CD4-positive, alpha-beta T cell (primary cell): ENCODE data around the gene TRIM43B. TPM values are rescaled to one million over a fixed set of nuclear protein-coding genes. Genes with fewer than 3 reads are reported as not detected.
"Not testable (repeated sequence)": the region's sequence is repeated elsewhere in the genome, so short reads cannot be mapped to it uniquely, and the experiment has no call there.

Experiments
- ATAC-seq: fragments of 200-7000 bp; cut with Tn5 transposase; one replicate; pipeline ENCODE4 v1.10.0; 2022; ENCODE audit warnings: mild to moderate bottlenecking; ENCODE audit not compliant: poor library complexity
- CTCF ChIA-PET: fragments of 350-600 bp; sonication (Branson Sonifier 250); formaldehyde crosslinking; loops from one replicate; lab custom pipeline; 2021; ENCODE audit warnings: antibody characterized with exemption, inconsistent platforms; lab: Charles Lee
- POLR2A ChIA-PET: fragments of 350-600 bp; sonication (Branson Sonifier 250); formaldehyde crosslinking; loops from one replicate; lab custom pipeline; 2021; ENCODE audit warnings: antibody characterized with exemption, inconsistent platforms; lab: Charles Lee
- DNase-seq, 14 experiments: peaks; one replicate each; pipeline ENCODE4 v3.0.0-alpha.2; 2013 to 2020; ENCODE audit warnings: mixed read lengths in 2 of 14
- H3K27ac ChIP-seq, 2 donors: one replicate each; pipeline versions ENCODE4 v1.5.1 to v1.7.0; 2013; ENCODE audit warnings: low read length in 2 of 2, low read depth in 1 of 2, mild to moderate bottlenecking in 1 of 2
- H3K27me3 ChIP-seq, 2 experiments: 1 replicate in 1 of 2; 2 replicates in 1 of 2; pipeline versions ENCODE4 v1.6.1 to v1.7.0; 2013; ENCODE audit warnings: low read length in 2 of 2, control low read depth in 1 of 2, mild to moderate bottlenecking in 1 of 2, moderate library complexity in 1 of 2; ENCODE audit not compliant: insufficient read depth in 2 of 2, control insufficient read depth in 1 of 2
- H3K36me3 ChIP-seq: one replicate; pipeline ENCODE4 v1.6.1; 2013; ENCODE audit warnings: low read length, control low read depth; ENCODE audit not compliant: insufficient read depth
- H3K4me1 ChIP-seq: one replicate; pipeline ENCODE4 v1.6.1; 2013; ENCODE audit warnings: low read length, control low read depth; ENCODE audit not compliant: insufficient read depth
- H3K4me3 ChIP-seq: one replicate; pipeline ENCODE4 v1.5.1; 2013; ENCODE audit warnings: mild to moderate bottlenecking, low read length, moderate library complexity
- H3K9me3 ChIP-seq, 2 experiments: 1 replicate in 1 of 2; 2 replicates in 1 of 2; pipeline versions ENCODE4 v1.6.1 to v1.7.0; 2013; ENCODE audit warnings: low read length in 2 of 2, mild to moderate bottlenecking in 2 of 2, control low read depth in 1 of 2, moderate library complexity in 1 of 2; ENCODE audit not compliant: control insufficient read depth in 1 of 2, insufficient read depth in 1 of 2
- H3K27ac Mint-ChIP-seq: one replicate; pipeline ENCODE4 v1.8.0; 2020; ENCODE audit warnings: mixed read lengths
- H3K27me3 Mint-ChIP-seq: one replicate; pipeline ENCODE4 v1.8.0; 2021; ENCODE audit warnings: mixed read lengths
- H3K36me3 Mint-ChIP-seq: one replicate; pipeline ENCODE4 v1.8.0; 2021; ENCODE audit warnings: low read depth, mixed read lengths
- H3K4me1 Mint-ChIP-seq: one replicate; pipeline ENCODE4 v1.8.0; 2021; ENCODE audit warnings: low read depth, mixed read lengths
- H3K4me3 Mint-ChIP-seq: one replicate; pipeline ENCODE4 v1.8.0; 2020; ENCODE audit warnings: mild to moderate bottlenecking, mixed read lengths
- H3K9me3 Mint-ChIP-seq: one replicate; pipeline ENCODE4 v1.8.0; 2020; ENCODE audit warnings: mixed read lengths
- CTCF ChIP-seq: fragments of 200-600 bp; IDR thresholded peaks from one replicate; pipeline ENCODE4 v1.8.0; 2022; ENCODE audit warnings: antibody characterized with exemption, mild to moderate bottlenecking
- intact Hi-C, 2 experiments: fragments of 100-400 bp; cut with DNase I in 1 of 2; cut with micrococcal nuclease in 1 of 2; formaldehyde crosslinking; loops; one replicate each; pipeline versions ENCODE4 v1.15.1 to v1.9.0; 2023 to 2025; cut with DNase I, micrococcal nuclease
- total RNA-seq, 174 experiments: library from RNA in 2 of 174; stranded (reverse) in 2 of 174; gene quantifications; one replicate each; pipeline ENCODE4 v1.2.3 and lab custom pipeline; 2021 to 2026

TRIM43B gene
- total RNA-seq, 2 experiments from 2014 or later: not detected

- Mint-ChIP-seq H3K4me1 (no peaks in the 10 kb centered on the region), H3K27ac (no peak overlapping the region), H3K36me3 (no peaks in the 10 kb centered on the region), H3K27me3 (peaks cover 25% of the 10 kb centered on the region), H3K4me3 (no peak overlapping the region), H3K9me3 (no peaks in the 10 kb centered on the region)
- ATAC-seq: no peak
- no peak for TF ChIP-seq CTCF
- ChIA-PET CTCF (no interaction called here), POLR2A (interaction anchor here (0.6 to 0.7 kb wide), 2 partner anchors 11 to 239 kb away, joined by 3 to 4 read pairs; no protein-coding TSS in a partner anchor)
- Histone ChIP-seq H3K27me3 (peaks cover 0 to 4% of the 10 kb centered on the region in 2 experiments), H3K4me1 (no peaks in the 10 kb centered on the region), H3K4me3 (no peak overlapping the region), H3K9me3 (no peaks in the 10 kb centered on the region), H3K36me3 (no peaks in the 10 kb centered on the region), H3K27ac (no peak overlapping the region)
- intact Hi-C loops: no loop called here
- no peak for DNase-seq
Observed at GRCh38 chr2:95514718-95515117, 30.2 kb upstream of the TRIM43B start.

- H3K9me3 Mint-ChIP-seq, H3K36me3 Mint-ChIP-seq, H3K4me1 Mint-ChIP-seq, H3K27ac ChIP-seq, H3K36me3 ChIP-seq, intact Hi-C loops, H3K4me1 ChIP-seq, H3K4me3 ChIP-seq, H3K27me3 ChIP-seq, CTCF ChIA-PET, DNase-seq, H3K27ac Mint-ChIP-seq, ATAC-seq, H3K4me3 Mint-ChIP-seq, H3K9me3 ChIP-seq: not testable (repeated sequence)
- POLR2A ChIA-PET: interaction anchor here (0.6 to 0.7 kb wide), 2 partner anchors 11 to 239 kb away, joined by 3 to 4 read pairs; no protein-coding TSS in a partner anchor
- peaks cover 25% of the 10 kb centered on the region for H3K27me3 Mint-ChIP-seq
Observed at GRCh38 chr2:95514226-95514625, 29.7 kb upstream of the TRIM43B start.

- Mint-ChIP-seq H3K4me1 (no peaks in the 10 kb centered on the region), H3K27ac (no peak overlapping the region), H3K27me3 (peaks cover 9% of the 10 kb centered on the region), H3K4me3 (no peak overlapping the region), H3K36me3 (no peaks in the 10 kb centered on the region), H3K9me3 (no peaks in the 10 kb centered on the region)
- Histone ChIP-seq H3K27ac (no peak overlapping the region), H3K4me1 (no peaks in the 10 kb centered on the region), H3K27me3 (no peaks in the 10 kb centered on the region), H3K36me3 (no peaks in the 10 kb centered on the region), H3K4me3 (no peak overlapping the region), H3K9me3 (no peaks in the 10 kb centered on the region)
- no peak for ATAC-seq
- CTCF ChIA-PET: no interaction called here
- POLR2A ChIA-PET: no interaction called here
- intact Hi-C loops: no loop called here
- DNase-seq: no peak
- TF ChIP-seq CTCF: no peak
Observed at GRCh38 chr2:95509408-95509807, 24.9 kb upstream of the TRIM43B start.

- ChIA-PET CTCF (no interaction called here), POLR2A (no interaction called here)
- no peaks in the 10 kb centered on the region for H3K4me1 Mint-ChIP-seq
- H3K9me3 Mint-ChIP-seq: no peaks in the 10 kb centered on the region
- DNase-seq (no peak), ATAC-seq (no peak)
- H3K9me3 ChIP-seq: no peaks in the 10 kb centered on the region
- no peak for TF ChIP-seq CTCF
- peaks cover 18% of the 10 kb centered on the region for H3K27me3 Mint-ChIP-seq
- H3K27me3 ChIP-seq: no peaks in the 10 kb centered on the region
- H3K36me3 Mint-ChIP-seq: no peaks in the 10 kb centered on the region
- no peaks in the 10 kb centered on the region for H3K4me1 ChIP-seq
- no peak overlapping the region for H3K4me3 ChIP-seq
- H3K4me3 Mint-ChIP-seq: no peak overlapping the region
- H3K27ac Mint-ChIP-seq: no peak overlapping the region
- no peak overlapping the region for H3K27ac ChIP-seq
- H3K36me3 ChIP-seq: no peaks in the 10 kb centered on the region
- intact Hi-C loops: no loop called here
Observed at GRCh38 chr2:95505222-95505621, 20.7 kb upstream of the TRIM43B start.
